ENCODE measurements around the gene GP1BB. TPM values are rescaled to one million over a fixed set of nuclear protein-coding genes. Genes with fewer than 3 reads are reported as not detected.

GP1BB gene
- 2.4 and 2.9 TPM in 2 replicates for polyA plus RNA-seq

GRCh38 chr22:19723232-19723982 lies at the start of gene GP1BB:
Gene GP1BB (plus strand): TSS chr22:19723539. CDS start chr22:19723570, 31 bp downstream.

GRCh38 chr22:19714312-19715187 lies 8.8 kb upstream of the GP1BB start, which contains the start of gene SEPTIN5:
Gene SEPTIN5 (plus strand): TSS chr22:19714503. CDS start chr22:19714589, 86 bp downstream.

DNA sequence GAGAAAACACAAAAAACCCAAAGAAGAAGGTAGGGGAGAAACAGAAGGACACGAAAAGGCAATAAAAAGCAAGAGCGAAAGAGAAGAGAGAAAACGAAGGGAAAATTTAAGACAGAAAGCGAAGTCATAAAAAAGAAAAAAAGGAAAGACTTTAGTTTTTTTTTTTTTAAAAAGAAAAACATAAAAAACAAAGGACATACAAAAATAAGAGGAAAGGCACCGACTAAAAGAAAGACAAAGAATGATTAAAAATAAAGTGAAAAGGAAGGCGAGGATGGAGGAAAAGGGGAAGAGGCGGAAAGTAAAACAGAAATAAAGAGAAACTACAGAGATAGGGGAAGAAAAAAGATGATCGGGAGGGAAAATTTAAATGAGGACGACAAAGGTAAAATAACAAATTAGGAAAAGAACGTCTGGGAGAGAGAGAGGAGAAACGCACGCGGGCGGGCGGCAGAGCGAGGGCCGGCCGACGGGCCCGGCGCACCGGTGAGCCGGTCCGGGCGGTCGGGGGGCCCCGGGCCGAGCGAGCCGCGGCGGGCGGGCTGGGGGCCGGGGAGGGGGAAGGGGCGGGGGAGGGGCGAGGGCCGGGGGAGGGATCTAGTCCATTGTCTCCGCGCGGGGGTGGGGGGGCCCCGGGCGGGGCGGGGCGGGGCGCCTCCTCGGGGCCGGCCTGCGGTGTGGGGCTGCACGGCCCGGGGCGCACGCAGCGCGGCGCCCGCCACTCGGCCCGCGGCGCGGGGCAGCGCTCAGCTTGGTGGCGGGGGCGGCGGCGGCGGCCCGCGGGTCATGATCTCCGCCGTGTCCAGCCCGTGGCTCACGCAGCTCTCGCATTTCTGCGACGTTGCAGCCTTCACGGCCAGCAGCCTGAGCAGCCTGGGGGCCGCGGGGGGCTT lies 37.0 kb downstream of the GP1BB start, which contains the start of gene TBX1:
TBX1 (plus strand) TSS at position 721 of the 893 bp plus-strand sequence; CDS start at position 787, 66 bp downstream.

Other genes with a start within 250 kb of the GP1BB start
- 44.4 and 54.0 TPM in 2 replicates for gene UFD1, start 244.3 kb upstream of the GP1BB start, polyA plus RNA-seq
- gene CDC45, start 243.6 kb upstream of the GP1BB start, polyA plus RNA-seq, result 2.5 and 2.6 TPM in 2 replicates
- 0.17 and 0.28 TPM in 2 replicates for gene CLDN5, start 199.1 kb upstream of the GP1BB start, polyA plus RNA-seq
- 10.5 and 13.8 TPM in 2 replicates for gene SEPTIN5, start 9.0 kb upstream of the GP1BB start, polyA plus RNA-seq
- not detected in 2 replicates for gene TBX1, start 37.2 kb downstream of the GP1BB start, polyA plus RNA-seq
- gene GNB1L, start 131.3 kb downstream of the GP1BB start, polyA plus RNA-seq, result 1.7 and 2.0 TPM in 2 replicates
- gene RTL10, start 131.3 kb downstream of the GP1BB start, polyA plus RNA-seq, result 2.3 and 2.5 TPM in 2 replicates
- gene COMT, start 218.2 kb downstream of the GP1BB start, polyA plus RNA-seq, result 20.3 and 38.5 TPM in 2 replicates
- gene TXNRD2, start 218.3 kb downstream of the GP1BB start, polyA plus RNA-seq, result 0.83 and 1.7 TPM in 2 replicates

Data from Purkinje cell (primary cell).